GM10266 (cell line): Measurements from ENCODE around the gene PCDH15.

Experiments used
- DNase-seq: peaks from one replicate; pipeline ENCODE4 v3.0.0; 2012; ENCODE audit errors: extremely low spot score
- TF ChIP-seq, protein P1 (sequence below): IDR thresholded peaks from 2 replicates; pipeline ENCODE4 v1.5.1; 2012; ENCODE audit warnings: mild to moderate bottlenecking, low read depth; ENCODE audit not compliant: control insufficient read depth, insufficient read depth; ENCODE audit errors: missing control alignments

The PCDH15 gene

DNA sequence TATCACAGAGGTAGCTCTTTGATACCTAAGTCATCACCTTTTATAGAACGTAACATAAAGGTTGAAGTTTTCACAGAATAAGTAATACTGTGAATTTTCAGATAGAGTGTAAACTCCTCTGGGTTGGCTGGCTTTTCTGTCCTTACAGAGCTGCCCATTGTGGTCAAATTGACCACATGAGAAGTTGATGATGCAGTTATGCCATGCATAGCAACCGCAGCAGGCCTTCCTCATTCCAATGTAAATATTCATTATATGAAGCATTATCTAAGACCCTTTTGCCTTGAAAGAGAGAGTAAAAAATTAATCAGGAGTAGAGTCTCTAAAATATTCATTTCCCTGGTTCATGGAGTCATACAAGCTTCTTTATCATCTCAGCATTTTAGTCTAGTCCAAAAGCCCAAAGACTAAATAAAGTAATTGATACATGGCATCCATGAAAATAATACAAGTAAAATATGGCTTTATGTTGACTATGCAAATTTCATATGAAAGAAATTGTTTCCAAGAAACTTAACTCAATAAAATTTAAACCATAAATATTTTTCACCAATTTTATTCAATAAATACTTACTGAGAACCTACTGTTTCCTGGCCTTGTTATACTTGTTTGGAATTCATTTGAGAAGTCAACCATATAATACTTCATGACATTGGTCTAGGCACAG is 516.4 kb downstream of the PCDH15 start:
- DNase-seq: no peak
- TF ChIP-seq, protein P1, sequence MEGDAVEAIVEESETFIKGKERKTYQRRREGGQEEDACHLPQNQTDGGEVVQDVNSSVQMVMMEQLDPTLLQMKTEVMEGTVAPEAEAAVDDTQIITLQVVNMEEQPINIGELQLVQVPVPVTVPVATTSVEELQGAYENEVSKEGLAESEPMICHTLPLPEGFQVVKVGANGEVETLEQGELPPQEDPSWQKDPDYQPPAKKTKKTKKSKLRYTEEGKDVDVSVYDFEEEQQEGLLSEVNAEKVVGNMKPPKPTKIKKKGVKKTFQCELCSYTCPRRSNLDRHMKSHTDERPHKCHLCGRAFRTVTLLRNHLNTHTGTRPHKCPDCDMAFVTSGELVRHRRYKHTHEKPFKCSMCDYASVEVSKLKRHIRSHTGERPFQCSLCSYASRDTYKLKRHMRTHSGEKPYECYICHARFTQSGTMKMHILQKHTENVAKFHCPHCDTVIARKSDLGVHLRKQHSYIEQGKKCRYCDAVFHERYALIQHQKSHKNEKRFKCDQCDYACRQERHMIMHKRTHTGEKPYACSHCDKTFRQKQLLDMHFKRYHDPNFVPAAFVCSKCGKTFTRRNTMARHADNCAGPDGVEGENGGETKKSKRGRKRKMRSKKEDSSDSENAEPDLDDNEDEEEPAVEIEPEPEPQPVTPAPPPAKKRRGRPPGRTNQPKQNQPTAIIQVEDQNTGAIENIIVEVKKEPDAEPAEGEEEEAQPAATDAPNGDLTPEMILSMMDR: no peak

DNA sequence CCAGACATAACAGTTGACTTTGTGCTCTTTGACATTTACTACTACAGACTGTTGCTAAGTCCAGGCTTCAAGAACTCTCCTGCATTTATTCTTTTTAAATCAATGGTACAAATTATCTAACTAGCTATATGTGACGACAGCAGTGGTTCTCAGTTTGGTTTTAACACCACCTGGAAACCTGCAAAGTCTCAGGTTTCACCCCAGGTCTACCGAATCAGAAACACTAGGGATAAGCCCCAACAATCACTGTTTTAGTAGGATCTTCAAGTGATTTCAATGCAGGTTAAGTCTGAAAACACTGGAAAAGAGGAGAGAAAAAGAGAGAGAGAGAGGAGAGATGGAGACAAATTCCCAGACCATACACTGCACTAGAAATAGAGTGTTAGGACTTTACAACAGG is 519.0 kb downstream of the PCDH15 start:
- TF ChIP-seq, protein P1: no peak
- DNase-seq: no peak

DNA sequence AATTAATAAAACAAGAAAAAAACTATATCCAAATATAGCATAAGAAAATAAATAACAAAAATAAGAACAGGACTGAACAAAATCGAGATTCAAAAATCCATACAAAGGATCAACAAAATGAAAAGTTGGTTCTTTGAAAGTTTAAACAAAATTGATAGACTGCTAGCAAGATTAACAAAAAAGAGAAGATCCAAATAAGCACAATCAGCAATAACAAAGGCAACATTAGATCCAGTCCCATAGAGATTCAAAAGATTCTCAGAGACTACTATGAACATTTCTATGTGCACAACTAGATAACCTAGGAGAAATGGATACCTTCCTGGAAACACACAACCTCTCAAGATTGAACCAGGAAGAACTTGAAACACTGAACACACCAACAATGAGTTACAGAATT is 534.6 kb downstream of the PCDH15 start:
- TF ChIP-seq, protein P1: no peak
- DNase-seq: no peak

DNA sequence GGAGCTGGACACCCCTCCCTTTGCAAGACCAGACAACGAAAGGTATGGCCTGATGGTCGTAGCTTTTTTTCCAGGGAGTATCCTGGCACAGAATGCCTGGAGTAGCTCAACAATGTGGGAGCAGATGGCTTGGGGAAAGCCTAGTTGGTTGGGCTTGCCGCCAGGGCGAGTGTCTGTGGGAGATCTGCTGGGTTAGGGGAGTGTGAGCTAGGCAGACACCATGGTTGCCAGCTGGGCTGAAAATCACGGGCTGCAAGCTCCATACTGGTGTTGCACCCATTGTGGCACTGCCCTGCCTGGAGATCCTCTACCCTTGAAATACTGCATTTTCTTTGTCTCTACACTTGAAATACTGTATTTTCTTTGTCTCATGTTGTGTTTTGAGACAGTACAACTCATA is 538.3 kb downstream of the PCDH15 start:
- TF ChIP-seq, protein P1: no peak
- DNase-seq: no peak

DNA sequence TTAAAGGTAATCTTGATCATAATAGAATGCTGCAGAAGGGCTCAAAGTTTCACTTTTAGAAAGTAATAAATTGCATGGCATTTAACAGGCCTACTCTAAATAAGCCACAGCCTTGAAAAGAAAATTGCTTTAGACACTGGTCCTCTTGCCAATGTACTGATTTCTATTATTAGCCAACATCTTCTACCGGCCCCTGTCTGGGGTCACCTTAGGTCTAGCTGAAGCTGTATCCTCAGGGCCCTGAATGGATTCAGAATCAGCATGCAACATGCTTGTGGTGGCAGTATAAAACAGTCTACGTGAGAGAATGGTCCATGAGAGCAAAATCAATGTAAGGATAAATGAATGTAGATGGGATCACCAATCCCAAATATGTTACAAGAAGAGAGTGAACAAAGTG is 541.9 kb downstream of the PCDH15 start:
- TF ChIP-seq, protein P1: no peak
- no peak for DNase-seq

DNA sequence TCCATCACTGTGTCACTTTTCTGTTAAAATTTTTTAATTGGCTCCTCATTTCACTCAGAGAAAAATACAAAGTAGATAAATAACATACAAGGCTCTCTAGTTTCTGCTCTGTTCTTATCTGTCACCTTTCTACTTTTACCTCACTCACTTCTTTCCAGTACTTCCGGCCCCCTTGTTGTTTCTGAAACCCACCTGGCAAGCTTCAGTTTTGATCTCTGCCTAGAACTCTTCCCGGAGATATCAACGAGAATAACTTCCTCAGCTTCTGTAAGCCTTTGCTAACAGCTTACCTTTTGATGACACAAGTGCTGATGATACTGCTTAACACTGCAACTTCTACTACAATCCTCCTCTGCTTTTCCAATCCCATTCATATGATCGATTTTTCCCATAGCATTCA is 566.2 kb downstream of the PCDH15 start:
- DNase-seq: no peak
- TF ChIP-seq, protein P1: no peak

DNA sequence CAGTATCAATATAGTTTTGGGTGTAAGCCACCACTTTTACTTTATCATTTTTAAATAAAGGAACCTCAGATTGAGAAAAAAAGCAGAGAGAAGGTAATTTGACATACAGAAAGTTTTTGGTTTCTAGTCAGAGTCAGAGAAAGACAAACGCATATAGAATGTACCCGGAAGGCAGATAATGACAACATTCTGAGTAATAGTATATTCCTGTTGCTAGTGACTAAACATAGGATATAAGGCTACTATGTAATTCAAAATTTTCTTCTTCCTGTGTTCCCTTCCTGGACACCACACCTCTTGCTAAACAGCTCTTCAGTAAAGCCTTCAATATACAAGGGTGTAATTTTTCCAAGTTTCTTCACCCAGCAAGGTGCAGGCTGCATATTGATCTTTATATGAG is 597.6 kb downstream of the PCDH15 start:
- DNase-seq: no peak
- TF ChIP-seq, protein P1: no peak
